Measurements from ENCODE around the gene LDLRAP1. TPM values are rescaled to one million over a fixed set of nuclear protein-coding genes. Genes with fewer than 3 reads are reported as not detected.

The LDLRAP1 gene
- total RNA-seq, 1 experiment from 2014 or later, result 47.0 TPM

DNA sequence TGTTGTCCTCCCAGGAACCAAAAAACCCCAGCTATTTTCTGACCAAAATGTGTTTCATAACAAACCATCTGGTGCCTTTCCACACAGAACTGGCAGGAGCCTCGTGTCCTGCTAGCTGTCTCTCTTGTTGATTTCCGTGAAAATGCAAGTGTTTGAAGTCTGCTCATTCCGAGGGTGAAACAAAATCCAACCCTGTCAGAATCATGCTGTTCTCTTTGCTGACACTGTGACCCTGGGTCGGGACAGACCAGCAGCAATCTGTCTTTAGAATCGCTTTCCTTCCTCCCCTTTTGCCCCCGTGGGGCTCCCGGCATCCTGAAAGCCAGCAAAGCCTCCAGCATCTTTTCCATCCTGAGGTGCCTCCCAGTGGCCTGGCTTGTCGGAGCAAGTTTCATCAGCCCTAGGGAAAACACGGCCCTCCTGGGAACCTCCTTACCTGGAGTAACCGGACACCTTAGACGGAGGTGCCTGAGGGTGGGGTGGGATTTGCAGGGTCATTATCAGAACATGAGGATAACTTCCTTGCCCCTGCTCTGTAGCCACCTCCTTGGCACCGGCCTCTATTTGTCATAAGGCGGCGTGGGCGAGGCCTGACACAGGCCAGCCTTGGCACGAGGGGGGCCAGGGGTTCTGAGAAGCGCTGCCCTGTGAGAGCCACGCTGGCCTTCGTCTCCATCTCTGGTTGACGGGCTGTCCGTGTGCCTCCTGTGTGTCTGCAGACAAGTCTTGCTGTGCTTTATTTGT, 24.9 kb downstream of the LDLRAP1 start:
- DNase-seq, result peak; percentile 91
- Histone ChIP-seq H3K36me3 (replicated peaks; ENCODE audit: control insufficient read depth, insufficient read depth, low read length) (no peaks in the 10 kb centered on the region; the same call in 1 of the 2 replicates), H3K27me3 (ENCODE audit: control insufficient read depth, insufficient read depth, low read length) (no peaks in the 10 kb centered on the region), H3K4me3 (ENCODE audit: insufficient read depth, low read depth, low read length) (no peak overlapping the region)

GRCh38 chr1:25568834-25569596, 25.6 kb downstream of the LDLRAP1 start:
- Histone ChIP-seq H3K36me3 (replicated peaks; ENCODE audit: control insufficient read depth, insufficient read depth, low read length) (no peaks in the 10 kb centered on the region), H3K27me3 (ENCODE audit: control insufficient read depth, insufficient read depth, low read length) (no peaks in the 10 kb centered on the region), H3K4me3 (ENCODE audit: insufficient read depth, low read depth, low read length) (no peak overlapping the region)
- DNase-seq, result no peak

DNA sequence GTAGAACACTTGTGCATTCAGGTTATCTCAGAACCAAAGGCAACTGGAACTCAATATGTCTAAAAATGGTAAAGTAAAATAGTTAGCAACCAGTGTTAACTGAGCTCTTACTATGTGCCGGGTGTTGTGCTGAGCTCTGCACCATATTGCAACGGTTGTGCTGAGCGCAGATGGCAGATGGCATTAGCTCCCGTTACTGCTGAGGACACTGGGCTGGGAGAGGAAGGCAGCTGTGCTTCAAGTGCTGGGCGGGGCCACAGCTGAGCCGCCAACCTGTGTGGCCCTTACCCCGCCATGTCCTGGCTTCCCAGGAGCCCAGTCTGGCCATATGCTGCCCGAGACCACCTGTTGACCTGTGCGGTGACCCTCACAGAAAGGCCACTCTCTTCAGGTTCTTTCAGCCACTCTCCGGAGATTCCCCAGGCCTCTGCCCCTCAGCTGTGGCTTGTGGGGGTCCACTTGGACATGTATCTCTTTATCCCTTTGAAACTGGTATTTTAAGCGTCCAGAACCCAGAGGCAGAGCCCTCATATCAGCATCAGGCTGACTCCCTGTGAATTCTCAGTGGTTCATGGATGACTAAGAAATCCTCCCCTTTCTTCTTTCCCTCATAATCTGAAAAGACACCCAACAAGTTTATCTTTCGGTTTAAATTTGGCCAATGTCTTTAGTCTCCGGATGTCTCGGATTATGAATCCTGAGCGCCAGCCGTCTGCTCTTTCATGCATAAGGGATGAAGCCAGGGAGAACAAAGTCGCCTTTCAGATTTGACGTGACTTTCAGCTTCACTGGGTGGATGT, 26.4 kb downstream of the LDLRAP1 start:
- Histone ChIP-seq H3K36me3 (replicated peaks; ENCODE audit: control insufficient read depth, insufficient read depth, low read length) (no peaks in the 10 kb centered on the region), H3K27me3 (ENCODE audit: control insufficient read depth, insufficient read depth, low read length) (no peaks in the 10 kb centered on the region), H3K4me3 (ENCODE audit: insufficient read depth, low read depth, low read length) (no peak overlapping the region)
- DNase-seq, result no peak

DNA sequence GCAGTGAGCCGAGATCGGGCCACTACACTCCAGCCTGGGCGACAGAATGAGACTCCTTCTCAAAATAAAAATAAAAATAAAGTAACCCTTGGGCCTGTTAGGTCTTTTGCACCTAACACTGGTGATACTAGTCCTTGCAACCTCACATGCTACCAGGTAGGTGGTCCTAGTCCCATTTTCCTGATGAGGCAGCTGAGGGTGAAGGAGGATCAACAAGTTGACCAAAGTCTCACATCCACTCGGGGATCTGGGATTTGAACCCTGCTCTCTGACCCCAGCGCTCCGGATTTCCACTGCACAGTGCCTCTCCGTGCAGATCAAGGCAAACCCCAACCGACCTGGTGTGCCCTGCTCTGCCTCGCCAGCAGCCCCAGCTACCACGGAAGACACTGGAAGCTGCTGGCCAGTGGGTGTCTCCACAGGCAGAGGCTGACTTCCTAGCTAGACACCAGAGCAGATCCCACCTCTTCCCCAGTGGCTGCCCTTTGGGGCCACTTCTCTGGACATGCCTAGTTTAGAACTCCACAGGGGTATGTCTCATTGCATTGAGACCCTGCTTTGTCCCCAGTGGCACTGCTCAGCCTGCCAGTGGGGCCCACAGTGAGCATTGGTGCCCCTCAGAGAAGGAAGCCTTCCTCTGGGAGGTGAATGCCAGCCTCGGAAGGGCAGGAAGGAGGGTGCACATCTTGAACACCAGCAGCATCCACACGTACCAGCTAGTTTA, 27.6 kb downstream of the LDLRAP1 start:
- no peak for DNase-seq
- H3K4me3 ChIP-seq (ENCODE audit: insufficient read depth, low read depth, low read length), result no peak overlapping the region
- H3K27me3 ChIP-seq (ENCODE audit: control insufficient read depth, insufficient read depth, low read length), result no peaks in the 10 kb centered on the region
- no peaks in the 10 kb centered on the region for H3K36me3 ChIP-seq (replicated peaks; ENCODE audit: control insufficient read depth, insufficient read depth, low read length)

GRCh38 chr1:25571522-25571970, 28.1 kb downstream of the LDLRAP1 start:
- H3K36me3 ChIP-seq (replicated peaks; ENCODE audit: control insufficient read depth, insufficient read depth, low read length), result no peaks in the 10 kb centered on the region
- no peaks in the 10 kb centered on the region for H3K27me3 ChIP-seq (ENCODE audit: control insufficient read depth, insufficient read depth, low read length)
- no peak for DNase-seq
- no peak overlapping the region for H3K4me3 ChIP-seq (ENCODE audit: insufficient read depth, low read depth, low read length)

GRCh38 chr1:25572107-25572506, 28.7 kb downstream of the LDLRAP1 start:
- Histone ChIP-seq H3K27me3 (ENCODE audit: control insufficient read depth, insufficient read depth, low read length) (no peaks in the 10 kb centered on the region), H3K4me3 (ENCODE audit: insufficient read depth, low read depth, low read length) (no peak overlapping the region), H3K36me3 (replicated peaks; ENCODE audit: control insufficient read depth, insufficient read depth, low read length) (no peaks in the 10 kb centered on the region)
- DNase-seq, result no peak

- Histone ChIP-seq H3K27me3 (ENCODE audit: control insufficient read depth, insufficient read depth, low read length) (no peaks in the 10 kb centered on the region), H3K36me3 (replicated peaks; ENCODE audit: control insufficient read depth, insufficient read depth, low read length) (no peaks in the 10 kb centered on the region), H3K4me3 (ENCODE audit: insufficient read depth, low read depth, low read length) (no peak overlapping the region)
- peak; percentile 92 for DNase-seq
These were observed 29.5 kb downstream of the LDLRAP1 start for GRCh38 chr1:25572708-25573590.

DNA sequence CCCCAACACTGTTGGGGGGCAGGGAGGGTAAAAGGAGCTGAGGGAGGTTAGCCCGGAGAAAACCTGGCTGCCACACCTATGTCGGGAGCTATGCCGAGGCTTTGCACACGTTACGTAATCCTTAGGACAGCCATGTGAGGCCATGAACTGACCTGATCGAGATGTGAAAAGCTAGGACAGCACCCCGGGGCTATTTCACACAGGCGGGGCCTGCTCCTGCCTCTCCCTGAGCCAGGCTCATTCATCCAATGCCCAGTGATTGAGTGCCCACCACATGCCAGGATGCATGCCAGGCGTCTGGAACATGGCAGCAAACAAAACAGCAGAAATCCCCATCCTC, 30.2 kb downstream of the LDLRAP1 start:
- no peaks in the 10 kb centered on the region for H3K27me3 ChIP-seq (ENCODE audit: control insufficient read depth, insufficient read depth, low read length)
- DNase-seq, result no peak
- no peaks in the 10 kb centered on the region for H3K36me3 ChIP-seq (replicated peaks; ENCODE audit: control insufficient read depth, insufficient read depth, low read length)
- no peak overlapping the region for H3K4me3 ChIP-seq (ENCODE audit: insufficient read depth, low read depth, low read length)

DNA sequence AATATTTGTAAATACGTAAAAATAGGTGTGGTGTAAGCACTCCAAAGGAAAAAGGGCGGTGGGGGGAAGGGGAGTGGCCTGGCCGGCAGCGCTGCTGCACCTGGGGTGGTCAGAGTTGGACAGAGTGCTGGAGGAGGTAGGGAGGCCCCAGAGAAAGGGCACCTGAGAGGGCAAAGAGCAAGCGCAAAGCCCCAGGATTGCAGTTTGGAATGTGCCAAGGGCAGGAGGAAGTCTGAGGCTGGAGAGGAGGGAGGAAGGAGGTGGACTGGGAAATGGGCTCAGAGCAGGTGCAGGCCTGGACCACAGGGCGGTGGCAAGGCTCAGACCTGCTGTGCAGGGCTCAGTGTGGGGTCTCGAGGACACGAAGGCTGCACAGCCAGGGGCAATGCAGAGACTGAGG, 30.6 kb downstream of the LDLRAP1 start:
- H3K4me3 ChIP-seq (ENCODE audit: insufficient read depth, low read depth, low read length), result no peak overlapping the region
- H3K27me3 ChIP-seq (ENCODE audit: control insufficient read depth, insufficient read depth, low read length), result no peaks in the 10 kb centered on the region
- DNase-seq, result no peak
- H3K36me3 ChIP-seq (replicated peaks; ENCODE audit: control insufficient read depth, insufficient read depth, low read length), result no peaks in the 10 kb centered on the region

GRCh38 chr1:25575191-25575590, 31.8 kb downstream of the LDLRAP1 start:
- DNase-seq, result no peak
- no peaks in the 10 kb centered on the region for H3K36me3 ChIP-seq (replicated peaks; ENCODE audit: control insufficient read depth, insufficient read depth, low read length)
- no peaks in the 10 kb centered on the region for H3K27me3 ChIP-seq (ENCODE audit: control insufficient read depth, insufficient read depth, low read length)
- no peak overlapping the region for H3K4me3 ChIP-seq (ENCODE audit: insufficient read depth, low read depth, low read length)

GRCh38 chr1:25576459-25577133, 33.2 kb downstream of the LDLRAP1 start:
- H3K36me3 ChIP-seq (replicated peaks; ENCODE audit: control insufficient read depth, insufficient read depth, low read length), result no peaks in the 10 kb centered on the region
- no peaks in the 10 kb centered on the region for H3K27me3 ChIP-seq (ENCODE audit: control insufficient read depth, insufficient read depth, low read length)
- H3K4me3 ChIP-seq (ENCODE audit: insufficient read depth, low read depth, low read length), result no peak overlapping the region
- DNase-seq, result no peak

DNA sequence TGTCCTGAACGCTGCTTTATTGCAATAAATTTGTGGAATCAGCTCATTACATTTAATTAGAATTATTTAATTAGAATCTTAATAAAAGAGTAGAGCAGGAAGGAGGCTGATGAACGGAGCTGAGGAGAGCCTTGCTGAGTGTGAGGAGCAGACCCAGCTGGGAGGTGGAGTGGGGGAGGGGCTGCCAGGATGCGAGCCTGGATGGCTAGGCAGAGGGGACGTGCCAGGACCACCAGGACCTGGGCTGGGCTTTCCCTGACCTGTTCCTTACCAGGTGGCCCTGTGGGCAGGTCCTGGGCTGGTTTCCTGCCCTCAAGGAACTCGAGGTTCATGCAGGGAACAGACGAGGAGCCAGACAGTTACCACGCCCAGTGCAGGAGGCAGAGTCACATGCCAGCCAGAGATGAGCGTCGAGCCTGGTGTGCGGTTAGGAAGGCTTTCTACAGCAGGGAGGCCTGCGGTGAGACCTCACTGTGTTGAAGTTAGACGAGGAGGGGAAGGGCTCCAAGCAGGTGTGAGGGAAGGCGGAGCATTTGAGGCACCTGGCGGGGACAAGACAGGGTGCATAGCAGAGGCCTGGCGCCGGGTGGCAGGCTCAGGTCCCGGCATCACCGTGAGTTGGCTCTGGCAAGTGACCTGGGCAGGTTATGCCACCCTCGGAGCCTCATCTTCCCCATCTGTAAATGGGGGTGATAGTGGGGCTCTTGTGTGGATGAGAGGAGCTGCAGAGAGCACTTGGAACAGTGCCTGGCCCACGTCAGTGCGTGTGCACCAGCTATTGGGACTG, 33.9 kb downstream of the LDLRAP1 start:
- H3K4me3 ChIP-seq (ENCODE audit: insufficient read depth, low read depth, low read length), result no peak overlapping the region
- no peak for DNase-seq
- no peaks in the 10 kb centered on the region for H3K36me3 ChIP-seq (replicated peaks; ENCODE audit: control insufficient read depth, insufficient read depth, low read length)
- H3K27me3 ChIP-seq (ENCODE audit: control insufficient read depth, insufficient read depth, low read length), result no peaks in the 10 kb centered on the region
